K562 (cell line): ENCODE measurements around the gene NDUFV3. TPM values are rescaled to one million over a fixed set of nuclear protein-coding genes. Genes with fewer than 3 reads are reported as not detected.

Experiments
- CCAR2 ChIP-seq: fragments of 200-400 bp; formaldehyde crosslinking; IDR thresholded peaks from 2 replicates; pipeline ENCODE4 v1.6.1; 2017; ENCODE audit warnings: mild to moderate bottlenecking, low read depth, low read length
- L3MBTL2 ChIP-seq: fragments of 450-650 bp; IDR thresholded peaks from 2 replicates; pipeline ENCODE4 v1.6.1; 2016; ENCODE audit warnings: mild to moderate bottlenecking, moderate library complexity
- NR4A1 ChIP-seq, 2 experiments: fragments of 250-450 bp in 1 of 2; fragments of 450-650 bp in 1 of 2; sonication (Bioruptor Pico) in 1 of 2; IDR thresholded peaks; 2 replicates each; pipeline versions ENCODE4 v1.4.0 to v1.6.1; 2016 to 2020; ENCODE audit warnings: mild to moderate bottlenecking in 2 of 2, missing compliant biosample characterization in 1 of 2, missing genetic modification characterization in 1 of 2, moderate library complexity in 1 of 2
- RBBP5 ChIP-seq: fragments of 200-600 bp; sonication (generic); IDR thresholded peaks from 2 replicates; pipeline ENCODE4 v1.6.1; 2012; ENCODE audit warnings: borderline replicate concordance, mild to moderate bottlenecking, low read length, control low read depth, inconsistent platforms; ENCODE audit not compliant: insufficient read depth, poor library complexity, severe bottlenecking
- TARDBP ChIP-seq: fragments of 450-650 bp; IDR thresholded peaks from 2 replicates; pipeline ENCODE4 v1.6.1; 2016
- THRAP3 ChIP-seq: fragments of 450-650 bp; IDR thresholded peaks from 2 replicates; pipeline ENCODE4 v1.6.1; 2016; ENCODE audit warnings: mild to moderate bottlenecking, inconsistent platforms, borderline replicate concordance
- TSC22D4 ChIP-seq: fragments of 450-650 bp; IDR thresholded peaks from 2 replicates; pipeline ENCODE4 v1.6.1; 2016; ENCODE audit warnings: missing genetic modification characterization, missing biosample characterization, control low read depth
- ZBTB7A ChIP-seq: IDR thresholded peaks from 2 replicates; pipeline ENCODE4 v1.6.1; 2011; ENCODE audit warnings: low read depth, mild to moderate bottlenecking, low read length, moderate library complexity, borderline replicate concordance; ENCODE audit not compliant: control insufficient read depth
- polyA plus RNA-seq, 8 experiments: library from polyadenylated mRNA; depleted of rRNA in 4 of 8; stranded (reverse) in 5 of 8; unstranded in 3 of 8; fragments of >200 nt; fragmentation: Nextera tagmentation in 2 of 8; fragmentation: Illumina TruSeq in 1 of 8; extraction: Ambion mirVana in 2 of 8; extraction: Trizol in 1 of 8; gene quantifications; 2 replicates each; pipeline versions ENCODE4 v1.2.1 to v1.2.3, GENCODE V29; 2011 to 2014; ENCODE audit warnings: inconsistent platforms in 1 of 8, missing spikeins in 1 of 8
- total RNA-seq, 7 experiments: library from RNA; depleted of rRNA in 6 of 7; stranded (reverse); fragments of >200 nt in 6 of 7; fragmentation: Illumina TruSeq in 2 of 7; extraction: Trizol in 2 of 7; gene quantifications; 2 replicates each; pipeline versions ENCODE4 v1.2.1 to v1.2.3, GENCODE V29; 2011 to 2021; ENCODE audit warnings: low replicate concordance in 1 of 7
- TF ChIP-seq, protein P1 (sequence below), 2 experiments: fragments of 450-650 bp; formaldehyde crosslinking in 1 of 2; IDR thresholded peaks; 2 replicates each; pipeline versions ENCODE4 v1.4.0 to v1.6.1; 2014 to 2020; ENCODE audit warnings: mild to moderate bottlenecking in 2 of 2, borderline replicate concordance in 1 of 2, low read depth in 1 of 2
- TF ChIP-seq, protein P2 (sequence below), 2 experiments: fragments of 250-450 bp in 1 of 2; fragments of 450-650 bp in 1 of 2; sonication (Bioruptor Pico) in 1 of 2; IDR thresholded peaks; 2 replicates each; pipeline versions ENCODE4 v1.6.1 to v1.8.0; 2016 to 2021; ENCODE audit warnings: mild to moderate bottlenecking in 2 of 2, moderate library complexity in 2 of 2, missing compliant biosample characterization in 1 of 2, missing genetic modification characterization in 1 of 2
- TF ChIP-seq, protein P3 (sequence below): sonication (generic); formaldehyde crosslinking; IDR thresholded peaks from 2 replicates; pipeline ENCODE4 v1.8.1; 2023; ENCODE audit warnings: mild to moderate bottlenecking, missing genetic modification reagents

The NDUFV3 gene
- total and polyA plus RNA-seq, 9 of the 15 experiments (the other 6 are each of a cell fraction or from before 2014, with no cell fraction given) = 19.1 to 87.8 (median 74.3) TPM

DNA sequence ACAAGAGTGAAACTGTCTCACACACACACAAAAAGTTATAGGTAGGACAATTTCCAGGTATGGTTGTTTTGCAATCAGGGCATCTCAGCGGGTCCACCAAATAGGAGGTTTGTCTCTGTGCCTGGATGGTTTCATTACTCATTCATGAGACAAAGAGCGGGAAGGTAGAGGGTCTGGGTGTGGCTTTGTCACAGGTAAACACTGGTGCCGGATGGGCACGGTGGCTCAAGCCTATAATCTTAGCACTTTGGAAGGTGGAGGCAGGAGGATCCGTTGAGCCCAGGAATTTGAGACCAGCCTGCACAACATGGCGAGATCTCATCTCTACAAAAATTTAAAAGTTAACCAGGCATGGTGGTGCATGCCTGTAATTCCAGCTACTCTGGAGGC, 48.6 kb downstream of the NDUFV3 start (continued):
- TF ChIP-seq, protein P1, sequence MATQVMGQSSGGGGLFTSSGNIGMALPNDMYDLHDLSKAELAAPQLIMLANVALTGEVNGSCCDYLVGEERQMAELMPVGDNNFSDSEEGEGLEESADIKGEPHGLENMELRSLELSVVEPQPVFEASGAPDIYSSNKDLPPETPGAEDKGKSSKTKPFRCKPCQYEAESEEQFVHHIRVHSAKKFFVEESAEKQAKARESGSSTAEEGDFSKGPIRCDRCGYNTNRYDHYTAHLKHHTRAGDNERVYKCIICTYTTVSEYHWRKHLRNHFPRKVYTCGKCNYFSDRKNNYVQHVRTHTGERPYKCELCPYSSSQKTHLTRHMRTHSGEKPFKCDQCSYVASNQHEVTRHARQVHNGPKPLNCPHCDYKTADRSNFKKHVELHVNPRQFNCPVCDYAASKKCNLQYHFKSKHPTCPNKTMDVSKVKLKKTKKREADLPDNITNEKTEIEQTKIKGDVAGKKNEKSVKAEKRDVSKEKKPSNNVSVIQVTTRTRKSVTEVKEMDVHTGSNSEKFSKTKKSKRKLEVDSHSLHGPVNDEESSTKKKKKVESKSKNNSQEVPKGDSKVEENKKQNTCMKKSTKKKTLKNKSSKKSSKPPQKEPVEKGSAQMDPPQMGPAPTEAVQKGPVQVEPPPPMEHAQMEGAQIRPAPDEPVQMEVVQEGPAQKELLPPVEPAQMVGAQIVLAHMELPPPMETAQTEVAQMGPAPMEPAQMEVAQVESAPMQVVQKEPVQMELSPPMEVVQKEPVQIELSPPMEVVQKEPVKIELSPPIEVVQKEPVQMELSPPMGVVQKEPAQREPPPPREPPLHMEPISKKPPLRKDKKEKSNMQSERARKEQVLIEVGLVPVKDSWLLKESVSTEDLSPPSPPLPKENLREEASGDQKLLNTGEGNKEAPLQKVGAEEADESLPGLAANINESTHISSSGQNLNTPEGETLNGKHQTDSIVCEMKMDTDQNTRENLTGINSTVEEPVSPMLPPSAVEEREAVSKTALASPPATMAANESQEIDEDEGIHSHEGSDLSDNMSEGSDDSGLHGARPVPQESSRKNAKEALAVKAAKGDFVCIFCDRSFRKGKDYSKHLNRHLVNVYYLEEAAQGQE (IDR thresholded peaks at IDR 0.05; ENCODE audit: borderline replicate concordance) = no peak
- TF ChIP-seq, protein P1 (CRISPR knock-in tag; IDR thresholded peaks at IDR 0.05; ENCODE audit: low read depth) = no peak
- TF ChIP-seq CCAR2 = no peak
- no peak for TF ChIP-seq L3MBTL2
- TF ChIP-seq ZBTB7A = no peak
- TF ChIP-seq, protein P2, sequence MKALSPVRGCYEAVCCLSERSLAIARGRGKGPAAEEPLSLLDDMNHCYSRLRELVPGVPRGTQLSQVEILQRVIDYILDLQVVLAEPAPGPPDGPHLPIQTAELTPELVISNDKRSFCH (CRISPR knock-in tag; IDR thresholded peaks at IDR 0.05) = no peak
- TF ChIP-seq, protein P2 (tag; IDR thresholded peaks at IDR 0.05) = no peak
- TF ChIP-seq TARDBP = no peak
- TF ChIP-seq, protein P3, sequence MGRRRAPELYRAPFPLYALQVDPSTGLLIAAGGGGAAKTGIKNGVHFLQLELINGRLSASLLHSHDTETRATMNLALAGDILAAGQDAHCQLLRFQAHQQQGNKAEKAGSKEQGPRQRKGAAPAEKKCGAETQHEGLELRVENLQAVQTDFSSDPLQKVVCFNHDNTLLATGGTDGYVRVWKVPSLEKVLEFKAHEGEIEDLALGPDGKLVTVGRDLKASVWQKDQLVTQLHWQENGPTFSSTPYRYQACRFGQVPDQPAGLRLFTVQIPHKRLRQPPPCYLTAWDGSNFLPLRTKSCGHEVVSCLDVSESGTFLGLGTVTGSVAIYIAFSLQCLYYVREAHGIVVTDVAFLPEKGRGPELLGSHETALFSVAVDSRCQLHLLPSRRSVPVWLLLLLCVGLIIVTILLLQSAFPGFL (CRISPR knock-in tag) = no peak
- TF ChIP-seq RBBP5 = no peak
- no peak for TF ChIP-seq NR4A1 (CRISPR knock-in tag; IDR thresholded peaks at IDR 0.05)
- no peak for TF ChIP-seq NR4A1 (tag; IDR thresholded peaks at IDR 0.05)
- TF ChIP-seq THRAP3 = no peak
- no peak for TF ChIP-seq TSC22D4
